HFFc6 (cell line): Measurements from ENCODE around the gene POC1B. TPM values are rescaled to one million over a fixed set of nuclear protein-coding genes. Genes with fewer than 3 reads are reported as not detected.
A peak's percentile ranks its signal among the peaks of the same experiment; 100 is the strongest.

Experiments used
- DNase-seq: peaks from one replicate; pipeline ENCODE4 v3.0.0-alpha.2; 2018
- H3K27ac Mint-ChIP-seq: 2 replicates; pipeline ENCODE4 v1.8.0; 2020; ENCODE audit warnings: mild to moderate bottlenecking, mixed read lengths
- H3K27me3 Mint-ChIP-seq: 2 replicates; pipeline ENCODE4 v1.8.0; 2021; ENCODE audit warnings: mild to moderate bottlenecking, moderate library complexity, mixed read lengths; ENCODE audit not compliant: insufficient read depth
- H3K36me3 Mint-ChIP-seq: 2 replicates; pipeline ENCODE4 v1.8.0; 2021; ENCODE audit warnings: low read depth, mixed read lengths
- H3K4me1 Mint-ChIP-seq: 2 replicates; pipeline ENCODE4 v1.8.0; 2020; ENCODE audit warnings: low read depth, mixed read lengths
- H3K4me3 Mint-ChIP-seq: 2 replicates; pipeline ENCODE4 v1.8.0; 2020; ENCODE audit warnings: mild to moderate bottlenecking, moderate library complexity, mixed read lengths
- H3K9me3 Mint-ChIP-seq: 2 replicates; pipeline ENCODE4 v1.8.0; 2020; ENCODE audit warnings: mild to moderate bottlenecking, mixed read lengths
- CTCF ChIP-seq: fragments of 200-600 bp; sonication (generic); IDR thresholded peaks from 2 replicates; pipeline ENCODE4 v1.5.0; 2021; ENCODE audit warnings: antibody characterized with exemption, mild to moderate bottlenecking
- total RNA-seq, 6 experiments: library from RNA; stranded (reverse); fragmentation: NEBNext Ultra II Directional; extraction: Animal tissue kit (Norgen Biotek cat#: 25700); gene quantifications; 2 replicates in 1 of 6; 3 replicates in 5 of 6; pipeline ENCODE4 v1.2.3, GENCODE V29; 2021

POC1B gene
- total RNA-seq, 6 experiments from 2014 or later = 10.4 to 12.6 (median 11.1) TPM

- Mint-ChIP-seq H3K4me3 (no peak overlapping the region), H3K27me3 (no peaks in the 10 kb centered on the region; the same call in 1 of the 2 replicates), H3K9me3 (no peaks in the 10 kb centered on the region), H3K4me1 (peaks cover 34% of the 10 kb centered on the region), H3K36me3 (peaks cover 5% of the 10 kb centered on the region), H3K27ac (no peak overlapping the region; the same call in 1 of the 2 replicates)
- no peak for DNase-seq
- no peak for TF ChIP-seq CTCF
These were observed 28.4 kb downstream of the POC1B start for GRCh38 chr12:89497467-89497866.

GRCh38 chr12:89497005-89497404 lies 28.8 kb downstream of the POC1B start:
- no peak for TF ChIP-seq CTCF
- H3K4me1 Mint-ChIP-seq = peaks cover 34% of the 10 kb centered on the region
- no peaks in the 10 kb centered on the region for H3K9me3 Mint-ChIP-seq
- no peaks in the 10 kb centered on the region; the same call in 1 of the 2 replicates for H3K27me3 Mint-ChIP-seq
- H3K4me3 Mint-ChIP-seq = no peak overlapping the region
- peaks cover 5% of the 10 kb centered on the region for H3K36me3 Mint-ChIP-seq
- no peak overlapping the region for H3K27ac Mint-ChIP-seq
- no peak for DNase-seq

- Mint-ChIP-seq H3K27me3 (no peaks in the 10 kb centered on the region; the same call in 1 of the 2 replicates), H3K27ac (peak overlapping the region; percentile 79), H3K36me3 (peaks cover 5% of the 10 kb centered on the region), H3K9me3 (no peaks in the 10 kb centered on the region), H3K4me3 (peak overlapping the region; percentile 63), H3K4me1 (peaks cover 30% of the 10 kb centered on the region)
- no peak for TF ChIP-seq CTCF
- peak; percentile 64 for DNase-seq
These were observed 31.2 kb downstream of the POC1B start for GRCh38 chr12:89494411-89495231.

- H3K27me3 Mint-ChIP-seq = no peaks in the 10 kb centered on the region; the same call in 1 of the 2 replicates
- H3K36me3 Mint-ChIP-seq = peaks cover 5% of the 10 kb centered on the region
- H3K4me3 Mint-ChIP-seq = no peak overlapping the region
- H3K4me1 Mint-ChIP-seq = peaks cover 30% of the 10 kb centered on the region
- H3K9me3 Mint-ChIP-seq = no peaks in the 10 kb centered on the region
- TF ChIP-seq CTCF = no peak
- no peak overlapping the region for H3K27ac Mint-ChIP-seq
- DNase-seq = no peak
These were observed 32.1 kb downstream of the POC1B start for GRCh38 chr12:89493670-89494302.

GRCh38 chr12:89492883-89493282 lies 33.0 kb downstream of the POC1B start:
- TF ChIP-seq CTCF = no peak
- Mint-ChIP-seq H3K36me3 (peaks cover 5% of the 10 kb centered on the region), H3K9me3 (no peaks in the 10 kb centered on the region), H3K4me3 (no peak overlapping the region), H3K27ac (no peak overlapping the region), H3K27me3 (no peaks in the 10 kb centered on the region; the same call in 1 of the 2 replicates), H3K4me1 (peaks cover 26% of the 10 kb centered on the region)
- DNase-seq = no peak
